ENCODE measurements around the gene CSHL1. TPM values are rescaled to one million over a fixed set of nuclear protein-coding genes. Genes with fewer than 3 reads are reported as not detected.
A peak's percentile ranks its signal among the peaks of the same experiment; 100 is the strongest.
"Not testable (repeated sequence)": the region's sequence is repeated elsewhere in the genome, so short reads cannot be mapped to it uniquely, and the experiment has no call there.

Gene CSHL1
- total and polyA plus RNA-seq, 2 donors from 2014 or later: not detected

DNA sequence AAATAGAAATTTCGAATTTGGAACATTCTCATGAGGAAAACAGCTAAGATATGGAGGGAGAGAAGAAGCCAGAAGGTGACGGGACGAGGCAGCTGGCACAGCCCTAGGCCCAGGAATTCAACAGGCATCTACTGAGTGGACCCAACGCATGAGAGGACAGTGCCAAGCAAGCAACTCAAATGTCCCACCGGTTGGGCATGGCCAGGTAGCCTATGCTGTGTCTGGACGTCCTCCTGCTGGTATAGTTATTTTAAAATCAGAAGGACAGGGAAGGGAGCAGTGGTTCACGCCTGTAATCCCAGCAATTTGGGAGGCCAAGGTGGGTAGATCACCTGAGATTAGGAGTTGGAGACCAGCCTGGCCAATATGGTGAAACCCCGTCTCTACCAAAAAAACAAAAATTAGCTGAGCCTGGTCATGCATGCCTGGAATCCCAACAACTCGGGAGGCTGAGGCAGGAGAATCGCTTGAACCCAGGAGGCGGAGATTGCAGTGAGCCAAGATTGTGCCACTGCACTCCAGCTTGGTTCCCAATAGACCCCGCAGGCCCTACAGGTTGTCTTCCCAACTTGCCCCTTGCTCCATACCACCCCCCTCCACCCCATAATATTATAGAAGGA is 5.6 kb upstream of the CSHL1 start:
- Histone ChIP-seq H3K27ac (ENCODE audit: low read depth in 2 of 2, low read length in 2 of 2) (no peak overlapping the region), H3K9ac (ENCODE audit: low read length in 3 of 3) (no peak overlapping the region), H3K36me3 (ENCODE audit: control insufficient read depth in 2 of 3, insufficient read depth in 3 of 3, low read length in 3 of 3) (no peaks in the 10 kb centered on the region), H3K9me3 (ENCODE audit: control insufficient read depth in 2 of 3, insufficient read depth in 1 of 3, low read length in 3 of 3) (no peaks in the 10 kb centered on the region), H3K4me3 (ENCODE audit: low read length in 3 of 3) (no peak overlapping the region), H3K27me3 (ENCODE audit: control insufficient read depth, insufficient read depth, low read length) (no peaks in the 10 kb centered on the region), H3K4me1 (ENCODE audit: control insufficient read depth in 2 of 3, insufficient read depth in 2 of 3, low read depth in 1 of 3, low read length in 3 of 3) (no peaks in the 10 kb centered on the region)
- DNase-seq (peak in 1 of 5 donors; percentile 5), FAIRE-seq (no peak)
- TF ChIP-seq CTCF (IDR thresholded peaks at IDR 0.05; ENCODE audit: borderline replicate concordance, extremely low read depth, insufficient read depth): no peak
- intact Hi-C loops (cut with DNase I): loop anchor here (10.0 kb wide), 2 partner anchors 98 to 218 kb away; partner anchors contain the start of gene ERN1

- not testable (repeated sequence) for H3K4me1 ChIP-seq (ENCODE audit: control insufficient read depth in 2 of 3, insufficient read depth in 2 of 3, low read depth in 1 of 3, low read length in 3 of 3); H3K4me3 ChIP-seq (ENCODE audit: low read length in 3 of 3); H3K9me3 ChIP-seq (ENCODE audit: control insufficient read depth in 2 of 3, insufficient read depth in 1 of 3, low read length in 3 of 3); H3K9ac ChIP-seq (ENCODE audit: low read length in 3 of 3); H3K27ac ChIP-seq (ENCODE audit: low read depth in 2 of 2, low read length in 2 of 2); H3K36me3 ChIP-seq (ENCODE audit: control insufficient read depth in 2 of 3, insufficient read depth in 3 of 3, low read length in 3 of 3); H3K27me3 ChIP-seq (ENCODE audit: control insufficient read depth, insufficient read depth, low read length); FAIRE-seq
- intact Hi-C loops (cut with DNase I): loop anchor here (10.0 kb wide), 2 partner anchors 99 to 219 kb away; partner anchors contain the start of gene ERN1
- DNase-seq: peak in 1 of 5 donors; percentile 13
These were observed 4.7 kb upstream of the CSHL1 start for GRCh38 chr17:63915753-63916152.

GRCh38 chr17:63914471-63914870 is 3.4 kb upstream of the CSHL1 start:
- intact Hi-C loops (cut with DNase I): loop anchor here (10.0 kb wide), 2 partner anchors 100 to 220 kb away; partner anchors contain the start of gene ERN1
- no peak for TF ChIP-seq CTCF (IDR thresholded peaks at IDR 0.05; ENCODE audit: borderline replicate concordance, extremely low read depth, insufficient read depth)
- H3K36me3 ChIP-seq (ENCODE audit: control insufficient read depth in 2 of 3, insufficient read depth in 3 of 3, low read length in 3 of 3): no peaks in the 10 kb centered on the region
- no peak overlapping the region for H3K4me3 ChIP-seq (ENCODE audit: low read length in 3 of 3)
- H3K27ac ChIP-seq (ENCODE audit: low read depth in 2 of 2, low read length in 2 of 2): no peak overlapping the region
- no peak for DNase-seq
- no peak for FAIRE-seq
- H3K27me3 ChIP-seq (ENCODE audit: control insufficient read depth, insufficient read depth, low read length): no peaks in the 10 kb centered on the region
- no peaks in the 10 kb centered on the region for H3K4me1 ChIP-seq (ENCODE audit: control insufficient read depth in 2 of 3, insufficient read depth in 2 of 3, low read depth in 1 of 3, low read length in 3 of 3)
- no peaks in the 10 kb centered on the region for H3K9me3 ChIP-seq (ENCODE audit: control insufficient read depth in 2 of 3, insufficient read depth in 1 of 3, low read length in 3 of 3)
- no peak overlapping the region for H3K9ac ChIP-seq (ENCODE audit: low read length in 3 of 3)

DNA sequence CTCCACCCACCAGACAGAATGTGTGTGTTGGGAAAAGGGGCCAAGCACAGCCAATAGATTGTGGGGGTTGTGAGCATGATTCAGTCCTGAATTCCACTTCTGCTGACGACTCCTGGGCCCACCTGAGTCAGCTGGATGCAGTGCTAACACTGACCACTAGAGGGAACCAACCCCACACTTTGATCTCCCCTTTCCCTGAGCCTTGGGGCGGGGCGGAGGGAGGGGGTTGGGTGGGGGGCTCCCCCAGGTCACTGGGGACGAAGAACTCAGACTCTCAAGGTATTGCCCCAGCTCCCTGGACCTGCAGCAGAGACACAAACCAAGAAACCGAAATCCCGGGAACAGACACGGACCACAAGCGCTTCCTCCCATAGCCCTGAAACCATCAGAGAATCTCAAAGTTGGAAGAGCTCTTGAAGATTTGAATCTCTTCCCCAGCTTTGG is 621 bp upstream of the CSHL1 start:
- Histone ChIP-seq H3K9me3 (ENCODE audit: control insufficient read depth in 2 of 3, insufficient read depth in 1 of 3, low read length in 3 of 3) (no peaks in the 10 kb centered on the region), H3K36me3 (ENCODE audit: control insufficient read depth in 2 of 3, insufficient read depth in 3 of 3, low read length in 3 of 3) (no peaks in the 10 kb centered on the region), H3K27me3 (ENCODE audit: control insufficient read depth, insufficient read depth, low read length) (no peaks in the 10 kb centered on the region), H3K9ac (ENCODE audit: low read length in 3 of 3) (no peak overlapping the region), H3K4me1 (ENCODE audit: control insufficient read depth in 2 of 3, insufficient read depth in 2 of 3, low read depth in 1 of 3, low read length in 3 of 3) (no peaks in the 10 kb centered on the region), H3K4me3 (ENCODE audit: low read length in 3 of 3) (no peak overlapping the region), H3K27ac (ENCODE audit: low read depth in 2 of 2, low read length in 2 of 2) (no peak overlapping the region)
- no peak for FAIRE-seq
- peak in 3 of 5 donors; percentile 46 to 65 (median 57) for DNase-seq
- TF ChIP-seq CTCF (IDR thresholded peaks at IDR 0.05; ENCODE audit: borderline replicate concordance, extremely low read depth, insufficient read depth): peak; percentile 85
- intact Hi-C loops (cut with DNase I): loop anchor here (10.0 kb wide), 2 partner anchors 103 to 223 kb away; partner anchors contain the start of gene ERN1

All from kidney (tissue), 14 donors.